Measurements from ENCODE around the gene MEF2D. TPM values are rescaled to one million over a fixed set of nuclear protein-coding genes. Genes with fewer than 3 reads are reported as not detected.

The MEF2D gene
- total RNA-seq, 1 donor from 2014 or later: 10.7 TPM

- DNase-seq: no peak
Observed at GRCh38 chr1:156523801-156524480, 23.4 kb upstream of the MEF2D start.

GRCh38 chr1:156522443-156522970 is 21.9 kb upstream of the MEF2D start:
- no peak for DNase-seq

- no peak for DNase-seq
Observed at GRCh38 chr1:156517748-156518147, 17.2 kb upstream of the MEF2D start.

- DNase-seq: no peak
Observed at GRCh38 chr1:156516821-156517220, 16.2 kb upstream of the MEF2D start.

GRCh38 chr1:156515956-156516355 is 15.4 kb upstream of the MEF2D start:
- no peak for DNase-seq

- DNase-seq: no peak
Observed at GRCh38 chr1:156513185-156513584, 12.6 kb upstream of the MEF2D start.

- no peak for DNase-seq
Observed at GRCh38 chr1:156511644-156512043, 11.1 kb upstream of the MEF2D start.

- no peak for DNase-seq
Observed at GRCh38 chr1:156510709-156511108, 10.1 kb upstream of the MEF2D start.

GRCh38 chr1:156509424-156510034 is 9.0 kb upstream of the MEF2D start:
- no peak for DNase-seq

- DNase-seq: no peak
Observed at GRCh38 chr1:156508955-156509234, 8.3 kb upstream of the MEF2D start.

GRCh38 chr1:156508205-156508954 is 7.8 kb upstream of the MEF2D start:
- DNase-seq: no peak

GRCh38 chr1:156506450-156506849 is 5.9 kb upstream of the MEF2D start:
- DNase-seq: no peak

GRCh38 chr1:156505679-156506298 is 5.2 kb upstream of the MEF2D start:
- no peak for DNase-seq

GRCh38 chr1:156504821-156505678 is 4.5 kb upstream of the MEF2D start:
- peak; percentile 100 for DNase-seq

- peak; percentile 43 for DNase-seq
Observed at GRCh38 chr1:156504438-156504813, 3.9 kb upstream of the MEF2D start.

GRCh38 chr1:156503698-156504437 is 3.3 kb upstream of the MEF2D start:
- peak; percentile 46 for DNase-seq

- peak; percentile 97 for DNase-seq
Observed at GRCh38 chr1:156502894-156503697, 2.5 kb upstream of the MEF2D start.

- peak; percentile 41 for DNase-seq
Observed at GRCh38 chr1:156502391-156502893, 1.9 kb upstream of the MEF2D start.

GRCh38 chr1:156500793-156501506 is 375 bp upstream of the MEF2D start:
- peak; percentile 97 for DNase-seq

Data from dermis blood vessel endothelial cell (primary cell).